Measurements from ENCODE around the gene DLX3. TPM values are rescaled to one million over a fixed set of nuclear protein-coding genes. Genes with fewer than 3 reads are reported as not detected.

Gene DLX3
- polyA plus RNA-seq, 3 donors, result not detected

- H4K20me1 ChIP-seq (ENCODE audit: insufficient read depth, low read length), result no peaks in the 10 kb centered on the region
- H3K36me3 ChIP-seq (replicated peaks in 1 of 2; ENCODE audit: control insufficient read depth in 1 of 2, insufficient read depth in 2 of 2, low read length in 2 of 2), result no peaks in the 10 kb centered on the region
- peaks cover 56 to 86% of the 10 kb centered on the region in 2 donors for H3K27me3 ChIP-seq (ENCODE audit: control insufficient read depth in 2 of 2, insufficient read depth in 2 of 2, low read length in 2 of 2)
- 22% methylated on average over 2 of the region's 7 CpGs for WGBS (ENCODE audit: insufficient coverage)
- no peaks in the 10 kb centered on the region for H3K79me2 ChIP-seq (ENCODE audit: insufficient read depth, low read length)
- Mint-ChIP-seq H3K27me3 (ENCODE audit: low read depth in 3 of 3) (peaks cover 75 to 93% (median 85%) of the 10 kb centered on the region in 3 donors), H3K4me3 (peak overlapping the region in 1 of 2 donors; percentile 87), H3K27ac (no peak overlapping the region), H3K4me1 (peaks cover 30% of the 10 kb centered on the region), H3K9me3 (peaks cover 3 to 27% (median 12%) of the 10 kb centered on the region in 7 donors), H3K36me3 (peaks cover 0 to 11% of the 10 kb centered on the region in 2 donors)
- DNase-seq, result no peak
- H3K4me3 ChIP-seq (replicated peaks in 1 of 3; ENCODE audit: low read depth in 2 of 3, low read length in 3 of 3), result no peak overlapping the region
- TF ChIP-seq, protein P1, sequence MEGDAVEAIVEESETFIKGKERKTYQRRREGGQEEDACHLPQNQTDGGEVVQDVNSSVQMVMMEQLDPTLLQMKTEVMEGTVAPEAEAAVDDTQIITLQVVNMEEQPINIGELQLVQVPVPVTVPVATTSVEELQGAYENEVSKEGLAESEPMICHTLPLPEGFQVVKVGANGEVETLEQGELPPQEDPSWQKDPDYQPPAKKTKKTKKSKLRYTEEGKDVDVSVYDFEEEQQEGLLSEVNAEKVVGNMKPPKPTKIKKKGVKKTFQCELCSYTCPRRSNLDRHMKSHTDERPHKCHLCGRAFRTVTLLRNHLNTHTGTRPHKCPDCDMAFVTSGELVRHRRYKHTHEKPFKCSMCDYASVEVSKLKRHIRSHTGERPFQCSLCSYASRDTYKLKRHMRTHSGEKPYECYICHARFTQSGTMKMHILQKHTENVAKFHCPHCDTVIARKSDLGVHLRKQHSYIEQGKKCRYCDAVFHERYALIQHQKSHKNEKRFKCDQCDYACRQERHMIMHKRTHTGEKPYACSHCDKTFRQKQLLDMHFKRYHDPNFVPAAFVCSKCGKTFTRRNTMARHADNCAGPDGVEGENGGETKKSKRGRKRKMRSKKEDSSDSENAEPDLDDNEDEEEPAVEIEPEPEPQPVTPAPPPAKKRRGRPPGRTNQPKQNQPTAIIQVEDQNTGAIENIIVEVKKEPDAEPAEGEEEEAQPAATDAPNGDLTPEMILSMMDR (IDR thresholded peaks at IDR 0.05), result no peak
- H3K9ac ChIP-seq (ENCODE audit: insufficient read depth, low read length, poor library complexity, severe bottlenecking), result no peak overlapping the region
- no peak overlapping the region for H2AFZ ChIP-seq (ENCODE audit: insufficient read depth, low read depth, low read length, poor library complexity, severe bottlenecking)
- H3K4me2 ChIP-seq (replicated peaks; ENCODE audit: extremely low read depth, low read length, poor library complexity, severe bottlenecking), result no peak overlapping the region
- H3K27ac ChIP-seq (ENCODE audit: low read depth in 1 of 2, low read length in 2 of 2), result no peak overlapping the region
- peaks cover 13 to 38% of the 10 kb centered on the region in 2 donors for H3K4me1 ChIP-seq (ENCODE audit: control insufficient read depth in 1 of 2, insufficient read depth in 2 of 2, low read length in 2 of 2)
- intact Hi-C loops (cut with micrococcal nuclease), result loop anchor here (1.0 to 10.0 kb wide), 5 partner anchors 44 to 429 kb away; partner anchors contain the start of gene NXPH3 (in 1 of the 2)
- peaks cover 9 to 33% of the 10 kb centered on the region in 2 donors for H3K9me3 ChIP-seq (replicated peaks in 1 of 2; ENCODE audit: control insufficient read depth in 1 of 2, insufficient read depth in 1 of 2, low read length in 2 of 2)
Measured at GRCh38 chr17:49996121-49996494, 1.1 kb upstream of the DLX3 start.

GRCh38 chr17:49994085-49995054 is 654 bp downstream of the DLX3 start:
- Histone ChIP-seq H4K20me1 (ENCODE audit: insufficient read depth, low read length) (no peaks in the 10 kb centered on the region), H3K36me3 (replicated peaks in 1 of 2; ENCODE audit: control insufficient read depth in 1 of 2, insufficient read depth in 2 of 2, low read length in 2 of 2) (no peaks in the 10 kb centered on the region), H3K79me2 (ENCODE audit: insufficient read depth, low read length) (no peaks in the 10 kb centered on the region), H3K27ac (ENCODE audit: low read depth in 1 of 2, low read length in 2 of 2) (no peak overlapping the region), H3K4me1 (ENCODE audit: control insufficient read depth in 1 of 2, insufficient read depth in 2 of 2, low read length in 2 of 2) (peaks cover 13 to 38% of the 10 kb centered on the region in 2 donors), H3K27me3 (ENCODE audit: control insufficient read depth in 2 of 2, insufficient read depth in 2 of 2, low read length in 2 of 2) (peaks cover 54 to 93% of the 10 kb centered on the region in 2 donors), H3K9me3 (replicated peaks in 1 of 2; ENCODE audit: control insufficient read depth in 1 of 2, insufficient read depth in 1 of 2, low read length in 2 of 2) (peaks cover 9 to 33% of the 10 kb centered on the region in 2 donors), H3K4me2 (replicated peaks; ENCODE audit: extremely low read depth, low read length, poor library complexity, severe bottlenecking) (peak overlapping the region; percentile 62), H2AFZ (ENCODE audit: insufficient read depth, low read depth, low read length, poor library complexity, severe bottlenecking) (peak overlapping the region; percentile 8), H3K9ac (ENCODE audit: insufficient read depth, low read length, poor library complexity, severe bottlenecking) (no peak overlapping the region), H3K4me3 (replicated peaks in 1 of 3; ENCODE audit: low read depth in 2 of 3, low read length in 3 of 3) (peak overlapping the region in 1 of 3 experiments; percentile 51)
- H3K27ac Mint-ChIP-seq, result peak overlapping the region in 2 of 7 donors; percentile 2 to 39
- H3K27me3 Mint-ChIP-seq (ENCODE audit: low read depth in 3 of 3), result peaks cover 81 to 95% (median 90%) of the 10 kb centered on the region in 3 donors
- peaks cover 3 to 24% (median 13%) of the 10 kb centered on the region in 7 donors for H3K9me3 Mint-ChIP-seq
- no peak for DNase-seq
- TF ChIP-seq, protein P1 (IDR thresholded peaks at IDR 0.05), result no peak
- WGBS (ENCODE audit: insufficient coverage), result 5% methylated on average over 42 of the region's 50 CpGs
- H3K36me3 Mint-ChIP-seq, result peaks cover 0 to 11% of the 10 kb centered on the region in 2 donors
- H3K4me1 Mint-ChIP-seq, result peaks cover 32% of the 10 kb centered on the region
- intact Hi-C loops (cut with micrococcal nuclease), result loop anchor here (5.0 to 10.0 kb wide), 2 partner anchors 420 to 427 kb away; partner anchors contain the start of gene NXPH3 (in 1 of the 2)
- H3K4me3 Mint-ChIP-seq, result peak overlapping the region; percentile 60 to 88
